GM10266 (cell line): ENCODE results near the gene ATXN2.
"Not testable (repeated sequence)": the region's sequence is repeated elsewhere in the genome, so short reads cannot be mapped to it uniquely, and the experiment has no call there.

ENCODE experiments used
- DNase-seq: peaks from one replicate; pipeline ENCODE4 v3.0.0; 2012; ENCODE audit errors: extremely low spot score
- TF ChIP-seq, protein P1 (sequence below): IDR thresholded peaks from 2 replicates; pipeline ENCODE4 v1.5.1; 2012; ENCODE audit warnings: mild to moderate bottlenecking, low read depth; ENCODE audit not compliant: control insufficient read depth, insufficient read depth; ENCODE audit errors: missing control alignments

ATXN2 gene

GRCh38 chr12:111405149-111405858 lies 193.8 kb downstream of the ATXN2 start:
- TF ChIP-seq, protein P1, sequence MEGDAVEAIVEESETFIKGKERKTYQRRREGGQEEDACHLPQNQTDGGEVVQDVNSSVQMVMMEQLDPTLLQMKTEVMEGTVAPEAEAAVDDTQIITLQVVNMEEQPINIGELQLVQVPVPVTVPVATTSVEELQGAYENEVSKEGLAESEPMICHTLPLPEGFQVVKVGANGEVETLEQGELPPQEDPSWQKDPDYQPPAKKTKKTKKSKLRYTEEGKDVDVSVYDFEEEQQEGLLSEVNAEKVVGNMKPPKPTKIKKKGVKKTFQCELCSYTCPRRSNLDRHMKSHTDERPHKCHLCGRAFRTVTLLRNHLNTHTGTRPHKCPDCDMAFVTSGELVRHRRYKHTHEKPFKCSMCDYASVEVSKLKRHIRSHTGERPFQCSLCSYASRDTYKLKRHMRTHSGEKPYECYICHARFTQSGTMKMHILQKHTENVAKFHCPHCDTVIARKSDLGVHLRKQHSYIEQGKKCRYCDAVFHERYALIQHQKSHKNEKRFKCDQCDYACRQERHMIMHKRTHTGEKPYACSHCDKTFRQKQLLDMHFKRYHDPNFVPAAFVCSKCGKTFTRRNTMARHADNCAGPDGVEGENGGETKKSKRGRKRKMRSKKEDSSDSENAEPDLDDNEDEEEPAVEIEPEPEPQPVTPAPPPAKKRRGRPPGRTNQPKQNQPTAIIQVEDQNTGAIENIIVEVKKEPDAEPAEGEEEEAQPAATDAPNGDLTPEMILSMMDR = peak; percentile 70
- DNase-seq = peak; percentile 98

- TF ChIP-seq, protein P1 = no peak
- DNase-seq = peak; percentile 70
Measured at GRCh38 chr12:111404362-111405148, 194.6 kb downstream of the ATXN2 start.

- not testable (repeated sequence) for DNase-seq
Measured at GRCh38 chr12:111402490-111402824, 196.7 kb downstream of the ATXN2 start.
